ENCODE data around the gene ZNF484.
"Not testable (repeated sequence)": the region's sequence is repeated elsewhere in the genome, so short reads cannot be mapped to it uniquely, and the experiment has no call there.

DNA sequence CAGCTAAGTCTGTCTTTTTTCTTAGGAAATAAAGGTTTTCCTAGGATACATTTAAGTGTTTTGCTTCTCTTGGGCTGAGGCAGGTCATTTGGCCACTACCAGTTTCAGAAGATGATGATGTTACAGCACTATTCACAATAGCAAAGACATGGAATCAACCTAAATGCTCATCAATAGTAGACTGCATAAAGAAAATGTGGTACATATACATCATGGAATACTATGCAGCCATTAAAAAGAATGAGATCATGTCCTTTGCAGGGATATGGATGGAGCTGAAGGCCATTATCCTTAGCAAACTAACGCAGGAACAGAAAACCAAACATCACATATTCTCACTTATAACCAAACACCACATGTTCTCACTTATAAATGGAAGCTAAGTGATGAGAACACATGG lies 39.4 kb downstream of the ZNF484 start:
- TF ChIP-seq, protein P1, sequence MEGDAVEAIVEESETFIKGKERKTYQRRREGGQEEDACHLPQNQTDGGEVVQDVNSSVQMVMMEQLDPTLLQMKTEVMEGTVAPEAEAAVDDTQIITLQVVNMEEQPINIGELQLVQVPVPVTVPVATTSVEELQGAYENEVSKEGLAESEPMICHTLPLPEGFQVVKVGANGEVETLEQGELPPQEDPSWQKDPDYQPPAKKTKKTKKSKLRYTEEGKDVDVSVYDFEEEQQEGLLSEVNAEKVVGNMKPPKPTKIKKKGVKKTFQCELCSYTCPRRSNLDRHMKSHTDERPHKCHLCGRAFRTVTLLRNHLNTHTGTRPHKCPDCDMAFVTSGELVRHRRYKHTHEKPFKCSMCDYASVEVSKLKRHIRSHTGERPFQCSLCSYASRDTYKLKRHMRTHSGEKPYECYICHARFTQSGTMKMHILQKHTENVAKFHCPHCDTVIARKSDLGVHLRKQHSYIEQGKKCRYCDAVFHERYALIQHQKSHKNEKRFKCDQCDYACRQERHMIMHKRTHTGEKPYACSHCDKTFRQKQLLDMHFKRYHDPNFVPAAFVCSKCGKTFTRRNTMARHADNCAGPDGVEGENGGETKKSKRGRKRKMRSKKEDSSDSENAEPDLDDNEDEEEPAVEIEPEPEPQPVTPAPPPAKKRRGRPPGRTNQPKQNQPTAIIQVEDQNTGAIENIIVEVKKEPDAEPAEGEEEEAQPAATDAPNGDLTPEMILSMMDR (IDR thresholded peaks at IDR 0.05) = not testable (repeated sequence)
- not testable (repeated sequence) for TF ChIP-seq POLR2A (IDR thresholded peaks at IDR 0.05)

Measured in right lobe of liver (tissue), 4 donors.